ENCODE measurements around the gene CELA3A. TPM values are rescaled to one million over a fixed set of nuclear protein-coding genes. Genes with fewer than 3 reads are reported as not detected.
"Not testable (repeated sequence)": the region's sequence is repeated elsewhere in the genome, so short reads cannot be mapped to it uniquely, and the experiment has no call there.

The CELA3A gene
- total and polyA plus RNA-seq, 8 donors = 17,183 to 55,024 (median 32,768) TPM

- peaks cover 0 to 21% (median 7%) of the 10 kb centered on the region in 3 donors for H3K4me1 ChIP-seq
- peaks cover 0 to 14% (median 0%) of the 10 kb centered on the region in 3 donors for H3K36me3 ChIP-seq
- peak overlapping the region; percentile 56 to 84 (median 74) for H3K27ac ChIP-seq
- peak in 3 of 6 donors; percentile 26 to 44 (median 30) for DNase-seq
- FAIRE-seq; intact Hi-C loops (cut with DNase I); H3K27me3 ChIP-seq; H3K4me3 ChIP-seq; H3K9me3 ChIP-seq: not testable (repeated sequence)
- 10 to 23% methylated on average over 12 to 15 of the region's 15 CpGs for WGBS, 2 donors
- peak in 2 of 4 donors; percentile 1 to 10 for ATAC-seq
These were observed 2.7 kb upstream of the CELA3A start for GRCh38 chr1:21998624-21999294.

GRCh38 chr1:21999645-22000044 lies 1.8 kb upstream of the CELA3A start:
- WGBS, 2 donors = 9 to 13% methylated on average over 7 of the region's 7 CpGs

DNA sequence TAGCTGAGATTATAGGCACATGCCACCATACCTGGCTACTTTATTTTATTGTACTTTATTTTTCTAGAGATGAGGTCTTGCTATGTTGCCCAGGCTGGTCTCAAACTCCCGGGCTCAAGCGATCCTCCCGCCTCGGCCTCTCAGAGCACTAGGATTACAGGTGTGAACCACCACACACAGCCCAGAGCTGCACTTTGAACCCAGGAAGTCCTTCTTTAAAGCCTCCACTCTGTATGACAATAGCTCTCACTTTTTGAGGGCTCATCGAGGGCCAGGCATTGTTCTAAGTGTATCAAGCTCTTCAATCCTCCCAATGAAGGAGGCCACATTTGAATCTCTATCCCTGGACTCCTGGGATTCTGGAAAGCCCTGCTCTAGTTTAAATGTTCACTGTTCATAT lies 1.0 kb downstream of the CELA3A start:
- H3K27me3 ChIP-seq; ATAC-seq; intact Hi-C loops (cut with DNase I); FAIRE-seq; H3K9me3 ChIP-seq: not testable (repeated sequence)
- DNase-seq = peak in 2 of 6 donors; percentile 22 to 35
- Histone ChIP-seq H3K4me3 (peak overlapping the region; percentile 37 to 60 (median 48)), H3K27ac (peak overlapping the region; percentile 81 to 89 (median 86)), H3K4me1 (peaks cover 0 to 13% (median 0%) of the 10 kb centered on the region in 3 donors), H3K36me3 (peaks cover 0 to 34% (median 10%) of the 10 kb centered on the region in 3 donors)
- 27 to 28% methylated on average over 5 of the region's 5 CpGs for WGBS, 2 donors

More at GRCh38 chr1:21999645-22000044, 1.8 kb upstream of the CELA3A start:
- peak overlapping the region; percentile 49 to 84 (median 74) for H3K27ac ChIP-seq
- H3K27me3 ChIP-seq; H3K4me3 ChIP-seq; H3K9me3 ChIP-seq; FAIRE-seq; intact Hi-C loops (cut with DNase I): not testable (repeated sequence)
- ATAC-seq = peak; percentile 47 to 74 (median 66)
- DNase-seq = peak in 5 of 6 donors; percentile 86 to 93 (median 88)
- peaks cover 0 to 17% (median 0%) of the 10 kb centered on the region in 3 donors for H3K36me3 ChIP-seq
- H3K4me1 ChIP-seq = peaks cover 0 to 21% (median 7%) of the 10 kb centered on the region in 3 donors

GRCh38 chr1:22002875-22003274 lies 1.4 kb downstream of the CELA3A start:
- intact Hi-C loops (cut with DNase I); H3K9me3 ChIP-seq; H3K27me3 ChIP-seq; ATAC-seq; FAIRE-seq: not testable (repeated sequence)
- WGBS, 2 donors = 35 to 39% methylated on average over 8 of the region's 8 CpGs
- Histone ChIP-seq H3K4me3 (peak overlapping the region; percentile 37 to 60 (median 48)), H3K36me3 (peaks cover 0 to 34% (median 10%) of the 10 kb centered on the region in 3 donors), H3K4me1 (peaks cover 0 to 12% (median 0%) of the 10 kb centered on the region in 3 donors), H3K27ac (peak overlapping the region; percentile 81 to 89 (median 86))
- peak in 3 of 6 donors; percentile 50 to 65 (median 56) for DNase-seq

GRCh38 chr1:22003959-22004358 lies 2.5 kb downstream of the CELA3A start:
- H3K36me3 ChIP-seq = peaks cover 0 to 34% (median 10%) of the 10 kb centered on the region in 3 donors
- H3K4me3 ChIP-seq = peak overlapping the region; percentile 37 to 60 (median 48)
- H3K9me3 ChIP-seq; H3K4me1 ChIP-seq; H3K27me3 ChIP-seq; DNase-seq; FAIRE-seq; ATAC-seq; intact Hi-C loops (cut with DNase I): not testable (repeated sequence)
- peak overlapping the region; percentile 58 to 89 (median 84) for H3K27ac ChIP-seq
- 37 to 43% methylated on average over 3 of the region's 3 CpGs for WGBS, 2 donors

DNA sequence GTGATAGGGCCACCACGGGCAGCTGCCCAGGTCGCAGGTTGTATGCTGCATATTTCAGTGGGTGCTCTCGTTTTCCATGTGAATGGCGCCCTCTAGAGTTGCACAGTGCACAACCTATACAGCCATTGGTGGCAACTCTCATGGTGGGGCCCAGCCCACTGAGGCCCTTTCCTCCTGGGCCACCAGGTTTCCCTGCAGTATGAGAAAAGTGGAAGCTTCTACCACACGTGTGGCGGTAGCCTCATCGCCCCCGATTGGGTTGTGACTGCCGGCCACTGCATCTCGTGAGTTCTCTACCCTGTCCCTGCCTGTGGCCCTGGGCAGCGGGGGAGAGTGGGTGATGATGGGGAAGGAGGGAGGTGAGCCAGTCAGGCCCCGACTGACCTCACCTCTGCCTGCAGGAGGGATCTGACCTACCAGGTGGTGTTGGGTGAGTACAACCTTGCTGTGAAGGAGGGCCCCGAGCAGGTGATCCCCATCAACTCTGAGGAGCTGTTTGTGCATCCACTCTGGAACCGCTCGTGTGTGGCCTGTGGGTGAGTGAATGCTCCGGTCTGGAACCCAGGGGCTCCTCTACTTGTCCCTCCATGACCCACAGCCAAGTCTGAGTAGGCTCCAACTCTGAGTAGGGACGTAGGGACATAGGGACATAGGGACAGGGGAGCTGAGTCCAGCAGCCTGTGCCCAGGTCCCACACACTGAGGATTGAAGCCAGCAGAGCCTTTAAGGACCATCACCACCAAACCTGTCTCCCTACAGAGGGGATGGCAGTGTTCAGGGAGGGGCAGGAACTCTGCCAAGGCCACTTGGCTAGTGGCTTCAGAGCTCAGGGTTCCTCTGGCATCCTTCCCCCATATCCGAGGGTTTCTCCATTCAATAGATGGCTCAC lies 4.0 kb downstream of the CELA3A start:
- peak; percentile 2 to 43 (median 23) for ATAC-seq
- 31 to 42% methylated on average over 17 to 18 of the region's 18 CpGs for WGBS, 2 donors

DNA sequence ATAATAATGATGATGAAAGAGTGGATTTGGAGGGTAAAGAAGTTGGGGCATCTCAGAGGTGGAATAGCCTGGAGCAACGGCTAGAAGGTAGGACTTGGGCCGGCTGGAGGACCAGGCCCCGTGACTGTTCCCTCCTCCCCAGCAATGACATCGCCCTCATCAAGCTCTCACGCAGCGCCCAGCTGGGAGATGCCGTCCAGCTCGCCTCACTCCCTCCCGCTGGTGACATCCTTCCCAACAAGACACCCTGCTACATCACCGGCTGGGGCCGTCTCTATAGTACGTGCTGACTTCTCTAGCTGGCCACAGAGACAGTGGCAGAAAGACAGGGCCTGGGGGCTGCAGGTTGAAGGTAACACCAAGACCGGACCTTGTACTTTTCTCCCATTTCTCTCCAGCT lies 5.3 kb downstream of the CELA3A start:
- intact Hi-C loops (cut with DNase I); H3K27me3 ChIP-seq; H3K9me3 ChIP-seq; FAIRE-seq; H3K4me1 ChIP-seq: not testable (repeated sequence)
- Histone ChIP-seq H3K4me3 (peak overlapping the region in 3 of 4 donors; percentile 40 to 60 (median 55)), H3K36me3 (peaks cover 0 to 34% (median 10%) of the 10 kb centered on the region in 3 donors), H3K27ac (peak overlapping the region in 1 of 4 donors; percentile 31)
- DNase-seq = peak in 1 of 6 donors; percentile 39
- peak in 2 of 4 donors; percentile 0 to 2 for ATAC-seq
- 39 to 40% methylated on average over 13 of the region's 13 CpGs for WGBS, 2 donors

More for the DNA sequence above, 4.0 kb downstream of the CELA3A start:
- H3K27me3 ChIP-seq; intact Hi-C loops (cut with DNase I); H3K9me3 ChIP-seq; FAIRE-seq; H3K4me1 ChIP-seq: not testable (repeated sequence)
- Histone ChIP-seq H3K4me3 (peak overlapping the region in 3 of 4 donors; percentile 40 to 60 (median 55)), H3K27ac (peak overlapping the region; percentile 8 to 64 (median 32)), H3K36me3 (peaks cover 0 to 34% (median 10%) of the 10 kb centered on the region in 3 donors)
- peak in 4 of 6 donors; percentile 62 to 88 (median 72) for DNase-seq
- TF ChIP-seq, protein P1, sequence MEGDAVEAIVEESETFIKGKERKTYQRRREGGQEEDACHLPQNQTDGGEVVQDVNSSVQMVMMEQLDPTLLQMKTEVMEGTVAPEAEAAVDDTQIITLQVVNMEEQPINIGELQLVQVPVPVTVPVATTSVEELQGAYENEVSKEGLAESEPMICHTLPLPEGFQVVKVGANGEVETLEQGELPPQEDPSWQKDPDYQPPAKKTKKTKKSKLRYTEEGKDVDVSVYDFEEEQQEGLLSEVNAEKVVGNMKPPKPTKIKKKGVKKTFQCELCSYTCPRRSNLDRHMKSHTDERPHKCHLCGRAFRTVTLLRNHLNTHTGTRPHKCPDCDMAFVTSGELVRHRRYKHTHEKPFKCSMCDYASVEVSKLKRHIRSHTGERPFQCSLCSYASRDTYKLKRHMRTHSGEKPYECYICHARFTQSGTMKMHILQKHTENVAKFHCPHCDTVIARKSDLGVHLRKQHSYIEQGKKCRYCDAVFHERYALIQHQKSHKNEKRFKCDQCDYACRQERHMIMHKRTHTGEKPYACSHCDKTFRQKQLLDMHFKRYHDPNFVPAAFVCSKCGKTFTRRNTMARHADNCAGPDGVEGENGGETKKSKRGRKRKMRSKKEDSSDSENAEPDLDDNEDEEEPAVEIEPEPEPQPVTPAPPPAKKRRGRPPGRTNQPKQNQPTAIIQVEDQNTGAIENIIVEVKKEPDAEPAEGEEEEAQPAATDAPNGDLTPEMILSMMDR (IDR thresholded peaks at IDR 0.05) = peak in 3 of 4 donors; percentile 18 to 40 (median 18)

- H3K27me3 ChIP-seq; intact Hi-C loops (cut with DNase I); H3K9me3 ChIP-seq; H3K4me1 ChIP-seq; FAIRE-seq: not testable (repeated sequence)
- ATAC-seq = peak; percentile 2 to 31 (median 22)
- Histone ChIP-seq H3K4me3 (peak overlapping the region in 3 of 4 donors; percentile 40 to 60 (median 55)), H3K27ac (peak overlapping the region in 1 of 4 donors; percentile 31), H3K36me3 (peaks cover 0 to 34% (median 10%) of the 10 kb centered on the region in 3 donors)
- WGBS, 2 donors = 35 to 36% methylated on average over 9 of the region's 10 CpGs
- peak in 4 of 6 donors; percentile 49 to 87 (median 69) for DNase-seq
These were observed 5.8 kb downstream of the CELA3A start for GRCh38 chr1:22007262-22007661.

DNA sequence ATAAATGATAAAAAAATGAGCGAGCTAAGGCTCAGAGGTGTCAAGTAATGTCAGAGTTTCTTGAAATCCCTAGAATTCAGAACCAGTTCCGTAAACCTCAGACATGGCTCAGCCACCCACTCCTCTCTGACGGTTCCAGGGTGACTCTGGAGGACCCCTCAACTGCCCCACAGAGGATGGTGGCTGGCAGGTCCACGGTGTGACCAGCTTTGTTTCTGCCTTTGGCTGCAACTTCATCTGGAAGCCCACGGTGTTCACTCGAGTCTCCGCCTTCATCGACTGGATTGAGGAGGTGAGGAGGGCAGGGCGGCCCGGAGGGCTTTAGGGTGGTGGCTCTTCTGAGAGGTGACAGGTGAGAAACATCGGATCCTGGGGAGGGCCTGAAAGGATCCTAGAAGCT lies 8.1 kb downstream of the CELA3A start:
- peak in 4 of 6 donors; percentile 44 to 75 (median 56) for DNase-seq
- FAIRE-seq; intact Hi-C loops (cut with DNase I); H3K27ac ChIP-seq; H3K27me3 ChIP-seq; H3K4me3 ChIP-seq; H3K9me3 ChIP-seq; H3K4me1 ChIP-seq: not testable (repeated sequence)
- 46 to 56% methylated on average over 8 to 10 of the region's 11 CpGs for WGBS, 2 donors
- ATAC-seq = peak in 2 of 4 donors; percentile 0 to 1
- H3K36me3 ChIP-seq = peaks cover 0 to 16% (median 10%) of the 10 kb centered on the region in 3 donors

- DNase-seq (peak in 2 of 6 donors; percentile 42 to 45), ATAC-seq (peak; percentile 1 to 15 (median 7))
- H3K36me3 ChIP-seq; H3K4me1 ChIP-seq; H3K4me3 ChIP-seq; H3K9me3 ChIP-seq; H3K27me3 ChIP-seq; intact Hi-C loops (cut with DNase I); H3K27ac ChIP-seq; FAIRE-seq: not testable (repeated sequence)
- 36 to 40% methylated on average over 4 of the region's 4 CpGs for WGBS, 2 donors
These were observed 11.3 kb downstream of the CELA3A start for GRCh38 chr1:22012752-22013151.
